HCT116 (cell line): ENCODE data around the gene UBE2V1. TPM values are rescaled to one million over a fixed set of nuclear protein-coding genes. Genes with fewer than 3 reads are reported as not detected.

Source experiments
- ATAC-seq: fragments of 200-7000 bp; cut with Tn5 transposase; 2 replicates; pipeline ENCODE4 v1.9.1; 2020; ENCODE audit warnings: mild to moderate bottlenecking, moderate library complexity
- BruUV-seq: library from RNA; stranded (reverse); fragments of 400-500 nt; replicated peaks from 2 replicates; lab custom pipeline; 2021; lab: Mats Ljungman, UMichigan
- CTCF ChIA-PET: fragments of 300-600 bp; sonication (Branson Sonifier 250); formaldehyde crosslinking; loops from one replicate; lab custom pipeline; 2021; ENCODE audit warnings: antibody characterized with exemption; lab: Charles Lee
- POLR2A ChIA-PET: fragments of 300-600, 350-600 bp; sonication (Branson Sonifier 250); formaldehyde crosslinking; loops from one replicate; lab custom pipeline; 2021; ENCODE audit warnings: antibody characterized with exemption; lab: Charles Lee
- RAD21 ChIA-PET, 2 experiments: fragments of 300-600 bp; sonication (Branson Sonifier 250); formaldehyde crosslinking; loops; one replicate each; lab custom pipeline; 2023; ENCODE audit warnings: low total read pairs in 2 of 2; ENCODE audit not compliant: uncharacterized antibody in 2 of 2, unreplicated experiment in 2 of 2, low non-redundant PET in 1 of 2; lab: Charles Lee
- DNase-seq: peaks from one replicate; pipeline ENCODE4 v3.0.0-alpha.2; 2010; ENCODE audit warnings: low read depth, low spot score
- H2AFZ ChIP-seq: fragments of 200-600 bp; shearing (Covaris generic), sonication (generic); 2 replicates; pipeline ENCODE4 v1.6.1; 2017; ENCODE audit warnings: low read depth, mixed run types, mixed read lengths, antibody characterized with exemption, low read length; ENCODE audit not compliant: poor library complexity, severe bottlenecking
- H3K27ac ChIP-seq: 2 replicates; pipeline ENCODE4 v1.5.1; 2012; ENCODE audit warnings: low read depth, low read length
- H3K27me3 ChIP-seq: fragments of 200-600 bp; sonication (generic); 2 replicates; pipeline ENCODE4 v1.6.1; 2016; ENCODE audit warnings: mixed run types, low read length, mixed read lengths; ENCODE audit not compliant: insufficient read depth
- H3K36me3 ChIP-seq, 2 experiments: fragments of 200-500 bp in 1 of 2; fragments of 200-600 bp in 1 of 2; sonication (Bioruptor generic) in 1 of 2; sonication (generic) in 1 of 2; 2 replicates each; pipeline versions ENCODE4 v1.5.1 to v1.6.1; 2014 to 2016; ENCODE audit warnings: low read length in 2 of 2, inconsistent platforms in 1 of 2, mixed read lengths in 1 of 2, mixed run types in 1 of 2; ENCODE audit not compliant: insufficient read depth in 2 of 2, control insufficient read depth in 1 of 2
- H3K4me1 ChIP-seq, 2 experiments: fragments of 200-600 bp in 1 of 2; sonication (generic) in 1 of 2; 2 replicates each; pipeline versions ENCODE4 v1.5.1 to v1.6.1; 2012 to 2017; ENCODE audit warnings: low read length in 2 of 2, inconsistent platforms in 1 of 2, mild to moderate bottlenecking in 1 of 2, mixed read lengths in 1 of 2, mixed run types in 1 of 2, moderate library complexity in 1 of 2; ENCODE audit not compliant: insufficient read depth in 2 of 2, control insufficient read depth in 1 of 2
- H3K4me2 ChIP-seq: fragments of 200-600 bp; sonication (generic); 2 replicates; pipeline ENCODE4 v1.6.1; 2017; ENCODE audit warnings: mixed run types, low read length, mixed read lengths
- H3K4me3 ChIP-seq, 2 experiments: fragments of 200-600 bp in 1 of 2; sonication (generic) in 1 of 2; replicated peaks in 1 of 2; 2 replicates each; pipeline ENCODE4 v1.5.1; 2011 to 2016; ENCODE audit warnings: low read length in 2 of 2, control low read depth in 1 of 2, low read depth in 1 of 2, mild to moderate bottlenecking in 1 of 2, mixed read lengths in 1 of 2, mixed run types in 1 of 2
- H3K79me2 ChIP-seq: fragments of 200-600 bp; sonication (generic); 2 replicates; pipeline ENCODE4 v1.6.1; 2017; ENCODE audit warnings: mild to moderate bottlenecking, mixed run types, low read length, moderate library complexity, mixed read lengths; ENCODE audit not compliant: insufficient read depth
- H3K9ac ChIP-seq: fragments of 200-600 bp; sonication (generic); 2 replicates; pipeline ENCODE4 v1.6.1; 2016; ENCODE audit warnings: low read length, mixed read lengths
- H3K9me2 ChIP-seq: fragments of 200-600 bp; sonication (generic), shearing (Covaris generic); 2 replicates; pipeline ENCODE4 v1.6.1; 2017; ENCODE audit warnings: mixed run types, mild to moderate bottlenecking, moderate library complexity; ENCODE audit not compliant: insufficient read depth
- H3K9me3 ChIP-seq, 2 experiments: fragments of 200-500 bp in 1 of 2; fragments of 200-600 bp in 1 of 2; sonication (Bioruptor generic) in 1 of 2; sonication (generic) in 1 of 2; 2 replicates each; pipeline ENCODE4 v1.6.1; 2014 to 2017; ENCODE audit warnings: low read length in 2 of 2, mixed read lengths in 2 of 2, inconsistent platforms in 1 of 2, low read depth in 1 of 2, mild to moderate bottlenecking in 1 of 2, mixed run types in 1 of 2, moderate library complexity in 1 of 2; ENCODE audit not compliant: control insufficient read depth in 1 of 2, insufficient read depth in 1 of 2
- H4K20me1 ChIP-seq: fragments of 200-600 bp; sonication (generic), shearing (Covaris generic); 2 replicates; pipeline ENCODE4 v1.6.1; 2017; ENCODE audit warnings: mixed run types, mild to moderate bottlenecking, moderate library complexity; ENCODE audit not compliant: insufficient read depth
- EGR1 ChIP-seq: IDR thresholded peaks from 2 replicates; pipeline ENCODE4 v1.6.1; 2012; ENCODE audit warnings: low read depth
- ELF1 ChIP-seq: IDR thresholded peaks from 2 replicates; pipeline ENCODE4 v1.6.1; 2012; ENCODE audit warnings: low read depth, borderline replicate concordance
- EZH2 ChIP-seq: fragments of 200-600 bp; sonication (generic); IDR thresholded peaks from 2 replicates; pipeline ENCODE4 v1.6.1; 2017; ENCODE audit warnings: antibody characterized with exemption, mixed run types
- FOSL1 ChIP-seq: IDR thresholded peaks from 2 replicates; pipeline ENCODE4 v1.6.1; 2012; ENCODE audit warnings: low read depth
- POLR2A ChIP-seq: IDR thresholded peaks from 2 replicates; pipeline ENCODE4 v1.7.0; 2011; ENCODE audit warnings: borderline replicate concordance; ENCODE audit not compliant: insufficient read depth, insufficient read length; ENCODE audit errors: extremely low read depth
- POLR2AphosphoS5 ChIP-seq: IDR thresholded peaks from 2 replicates; pipeline ENCODE4 v1.6.1; 2011; ENCODE audit warnings: mild to moderate bottlenecking, low read depth, low read length, moderate library complexity
- SIN3A ChIP-seq: IDR thresholded peaks from 2 replicates; pipeline ENCODE4 v1.6.1; 2012; ENCODE audit warnings: low read depth
- SP1 ChIP-seq: IDR thresholded peaks from 2 replicates; pipeline ENCODE4 v1.6.1; 2012; ENCODE audit warnings: low read depth
- TCF7L2 ChIP-seq: IDR thresholded peaks from 2 replicates; pipeline ENCODE4 v1.7.0; 2011; ENCODE audit warnings: borderline replicate concordance, inconsistent platforms; ENCODE audit not compliant: insufficient read depth, insufficient read length; ENCODE audit errors: extremely low read depth
- YY1 ChIP-seq: IDR thresholded peaks from 2 replicates; pipeline ENCODE4 v1.6.1; 2011; ENCODE audit warnings: low read length, low read depth, moderate library complexity, mild to moderate bottlenecking; ENCODE audit not compliant: insufficient replicate concordance; ENCODE audit errors: extremely low read depth
- ZFX ChIP-seq: fragments of 450-650 bp; IDR thresholded peaks from 2 replicates; pipeline ENCODE4 v1.6.1; 2017
- intact Hi-C: fragments of 100-400 bp; cut with micrococcal nuclease; formaldehyde crosslinking; loops from 2 replicates; pipeline ENCODE4 v1.10.0; 2022
- total RNA-seq: library from RNA; stranded (reverse); gene quantifications from one replicate; pipeline ENCODE4 v1.2.1, GENCODE V29; 2021; ENCODE audit not compliant: unreplicated experiment
- TF ChIP-seq, protein P1 (sequence below): IDR thresholded peaks from 2 replicates; pipeline ENCODE4 v1.6.1; 2012
- TF ChIP-seq, protein P2 (sequence below): IDR thresholded peaks from 2 replicates; pipeline ENCODE4 v1.6.1; 2011; ENCODE audit warnings: mild to moderate bottlenecking, low read length, moderate library complexity; ENCODE audit not compliant: insufficient replicate concordance; ENCODE audit errors: extremely low read depth

The UBE2V1 gene
- total RNA-seq, 1 experiment from 2014 or later: 114 TPM

GRCh38 chr20:50094522-50094921, 18.4 kb downstream of the UBE2V1 start:
- H2AFZ ChIP-seq: no peak overlapping the region
- no peak for TF ChIP-seq ELF1
- TF ChIP-seq, protein P1, sequence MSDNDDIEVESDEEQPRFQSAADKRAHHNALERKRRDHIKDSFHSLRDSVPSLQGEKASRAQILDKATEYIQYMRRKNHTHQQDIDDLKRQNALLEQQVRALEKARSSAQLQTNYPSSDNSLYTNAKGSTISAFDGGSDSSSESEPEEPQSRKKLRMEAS: no peak
- TF ChIP-seq TCF7L2: no peak
- TF ChIP-seq POLR2AphosphoS5: no peak
- no peak for TF ChIP-seq SP1
- TF ChIP-seq, protein P2, sequence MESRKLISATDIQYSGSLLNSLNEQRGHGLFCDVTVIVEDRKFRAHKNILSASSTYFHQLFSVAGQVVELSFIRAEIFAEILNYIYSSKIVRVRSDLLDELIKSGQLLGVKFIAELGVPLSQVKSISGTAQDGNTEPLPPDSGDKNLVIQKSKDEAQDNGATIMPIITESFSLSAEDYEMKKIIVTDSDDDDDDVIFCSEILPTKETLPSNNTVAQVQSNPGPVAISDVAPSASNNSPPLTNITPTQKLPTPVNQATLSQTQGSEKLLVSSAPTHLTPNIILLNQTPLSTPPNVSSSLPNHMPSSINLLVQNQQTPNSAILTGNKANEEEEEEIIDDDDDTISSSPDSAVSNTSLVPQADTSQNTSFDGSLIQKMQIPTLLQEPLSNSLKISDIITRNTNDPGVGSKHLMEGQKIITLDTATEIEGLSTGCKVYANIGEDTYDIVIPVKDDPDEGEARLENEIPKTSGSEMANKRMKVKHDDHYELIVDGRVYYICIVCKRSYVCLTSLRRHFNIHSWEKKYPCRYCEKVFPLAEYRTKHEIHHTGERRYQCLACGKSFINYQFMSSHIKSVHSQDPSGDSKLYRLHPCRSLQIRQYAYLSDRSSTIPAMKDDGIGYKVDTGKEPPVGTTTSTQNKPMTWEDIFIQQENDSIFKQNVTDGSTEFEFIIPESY: no peak
- TF ChIP-seq FOSL1: no peak
- no peak for TF ChIP-seq EGR1
- TF ChIP-seq EZH2: no peak
- TF ChIP-seq ZFX: no peak
- TF ChIP-seq POLR2A: no peak
- no peak for TF ChIP-seq SIN3A
- TF ChIP-seq YY1: no peak
- TF ChIP-seq, all 23 proteins: peak for 0
- ChIA-PET POLR2A (no interaction called here), CTCF (interaction anchor here (1.3 kb wide), 1 partner anchor 553 kb away, joined by 3 read pairs; no protein-coding TSS in a partner anchor), RAD21 (no interaction called here)
- Histone ChIP-seq H3K9me3 (no peaks in the 10 kb centered on the region), H3K9ac (no peak overlapping the region), H3K4me2 (no peak overlapping the region), H4K20me1 (no peaks in the 10 kb centered on the region), H3K27me3 (no peaks in the 10 kb centered on the region), H3K4me3 (no peak overlapping the region), H3K36me3 (peaks cover 22 to 41% of the 10 kb centered on the region in 2 experiments), H3K79me2 (peaks cover 93% of the 10 kb centered on the region), H3K4me1 (peaks cover 4 to 6% of the 10 kb centered on the region in 2 experiments; a peak in 3 of 4 replicates), H3K9me2 (no peaks in the 10 kb centered on the region), H3K27ac (no peak overlapping the region)
- BruUV-seq: no TSS peak
- intact Hi-C loops: no loop called here
- DNase-seq (no peak), ATAC-seq (no peak)
